Measurements from ENCODE around the gene EPOP. TPM values are rescaled to one million over a fixed set of nuclear protein-coding genes. Genes with fewer than 3 reads are reported as not detected.

EPOP gene
- total and polyA plus RNA-seq, 2 of the 13 experiments (the other 11 are each of a cell fraction or from before 2014, with no cell fraction given) = 14.7 to 37.8 TPM

- TF ChIP-seq, protein P1, sequence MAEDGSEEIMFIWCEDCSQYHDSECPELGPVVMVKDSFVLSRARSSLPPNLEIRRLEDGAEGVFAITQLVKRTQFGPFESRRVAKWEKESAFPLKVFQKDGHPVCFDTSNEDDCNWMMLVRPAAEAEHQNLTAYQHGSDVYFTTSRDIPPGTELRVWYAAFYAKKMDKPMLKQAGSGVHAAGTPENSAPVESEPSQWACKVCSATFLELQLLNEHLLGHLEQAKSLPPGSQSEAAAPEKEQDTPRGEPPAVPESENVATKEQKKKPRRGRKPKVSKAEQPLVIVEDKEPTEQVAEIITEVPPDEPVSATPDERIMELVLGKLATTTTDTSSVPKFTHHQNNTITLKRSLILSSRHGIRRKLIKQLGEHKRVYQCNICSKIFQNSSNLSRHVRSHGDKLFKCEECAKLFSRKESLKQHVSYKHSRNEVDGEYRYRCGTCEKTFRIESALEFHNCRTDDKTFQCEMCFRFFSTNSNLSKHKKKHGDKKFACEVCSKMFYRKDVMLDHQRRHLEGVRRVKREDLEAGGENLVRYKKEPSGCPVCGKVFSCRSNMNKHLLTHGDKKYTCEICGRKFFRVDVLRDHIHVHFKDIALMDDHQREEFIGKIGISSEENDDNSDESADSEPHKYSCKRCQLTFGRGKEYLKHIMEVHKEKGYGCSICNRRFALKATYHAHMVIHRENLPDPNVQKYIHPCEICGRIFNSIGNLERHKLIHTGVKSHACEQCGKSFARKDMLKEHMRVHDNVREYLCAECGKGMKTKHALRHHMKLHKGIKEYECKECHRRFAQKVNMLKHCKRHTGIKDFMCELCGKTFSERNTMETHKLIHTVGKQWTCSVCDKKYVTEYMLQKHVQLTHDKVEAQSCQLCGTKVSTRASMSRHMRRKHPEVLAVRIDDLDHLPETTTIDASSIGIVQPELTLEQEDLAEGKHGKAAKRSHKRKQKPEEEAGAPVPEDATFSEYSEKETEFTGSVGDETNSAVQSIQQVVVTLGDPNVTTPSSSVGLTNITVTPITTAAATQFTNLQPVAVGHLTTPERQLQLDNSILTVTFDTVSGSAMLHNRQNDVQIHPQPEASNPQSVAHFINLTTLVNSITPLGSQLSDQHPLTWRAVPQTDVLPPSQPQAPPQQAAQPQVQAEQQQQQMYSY (CRISPR knock-in tag; IDR thresholded peaks at IDR 0.05) = peak; percentile 69
- TF ChIP-seq SUZ12 (IDR thresholded peaks at IDR 0.05; ENCODE audit: low read depth, low read length) (no peak), IKZF4 (CRISPR knock-in tag; IDR thresholded peaks at IDR 0.05; ENCODE audit: borderline replicate concordance, low read depth, not compliant biosample characterization) (peak; percentile 98), ZNF503 (CRISPR knock-in tag; IDR thresholded peaks at IDR 0.05) (0 out of 2 replicates have a peak, but pooled peaks have one; percentile 52), ZBTB8A (CRISPR knock-in tag; IDR thresholded peaks at IDR 0.05; ENCODE audit: borderline replicate concordance, low read depth) (0 out of 2 replicates have a peak, but pooled peaks have one; percentile 20), RFX3 (CRISPR knock-in tag; IDR thresholded peaks at IDR 0.05) (0 out of 2 replicates have a peak, but pooled peaks have one; percentile 9), ZNF101 (CRISPR knock-in tag; IDR thresholded peaks at IDR 0.05; ENCODE audit: borderline replicate concordance, low read depth) (no peak), AGO1 (IDR thresholded peaks at IDR 0.05; ENCODE audit: low read depth, low read length, poor library complexity, severe bottlenecking) (peak; percentile 57), FOXK2 (IDR thresholded peaks at IDR 0.05) (no peak), MLLT10 (CRISPR knock-in tag; IDR thresholded peaks at IDR 0.05) (no peak), HNRNPL (IDR thresholded peaks at IDR 0.05; ENCODE audit: low read depth, low read length) (peak; percentile 9; the same call in 1 of the 2 replicates), POLR2A (IDR thresholded peaks at IDR 0.05; ENCODE audit: insufficient read depth in 1 of 2, low read depth in 2 of 2, low read length in 2 of 2) (peak; percentile 69 to 88), AKAP8 (CRISPR knock-in tag; IDR thresholded peaks at IDR 0.05) (peak; percentile 92), ZNF382 (CRISPR knock-in tag; IDR thresholded peaks at IDR 0.05; ENCODE audit: borderline replicate concordance) (no peak), PAWR (CRISPR knock-in tag; IDR thresholded peaks at IDR 0.05; ENCODE audit: borderline replicate concordance) (no peak)
- TF ChIP-seq, protein P2, sequence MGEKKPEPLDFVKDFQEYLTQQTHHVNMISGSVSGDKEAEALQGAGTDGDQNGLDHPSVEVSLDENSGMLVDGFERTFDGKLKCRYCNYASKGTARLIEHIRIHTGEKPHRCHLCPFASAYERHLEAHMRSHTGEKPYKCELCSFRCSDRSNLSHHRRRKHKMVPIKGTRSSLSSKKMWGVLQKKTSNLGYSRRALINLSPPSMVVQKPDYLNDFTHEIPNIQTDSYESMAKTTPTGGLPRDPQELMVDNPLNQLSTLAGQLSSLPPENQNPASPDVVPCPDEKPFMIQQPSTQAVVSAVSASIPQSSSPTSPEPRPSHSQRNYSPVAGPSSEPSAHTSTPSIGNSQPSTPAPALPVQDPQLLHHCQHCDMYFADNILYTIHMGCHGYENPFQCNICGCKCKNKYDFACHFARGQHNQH (CRISPR knock-in tag; IDR thresholded peaks at IDR 0.05) = peak; percentile 86
- TF ChIP-seq, protein P3, sequence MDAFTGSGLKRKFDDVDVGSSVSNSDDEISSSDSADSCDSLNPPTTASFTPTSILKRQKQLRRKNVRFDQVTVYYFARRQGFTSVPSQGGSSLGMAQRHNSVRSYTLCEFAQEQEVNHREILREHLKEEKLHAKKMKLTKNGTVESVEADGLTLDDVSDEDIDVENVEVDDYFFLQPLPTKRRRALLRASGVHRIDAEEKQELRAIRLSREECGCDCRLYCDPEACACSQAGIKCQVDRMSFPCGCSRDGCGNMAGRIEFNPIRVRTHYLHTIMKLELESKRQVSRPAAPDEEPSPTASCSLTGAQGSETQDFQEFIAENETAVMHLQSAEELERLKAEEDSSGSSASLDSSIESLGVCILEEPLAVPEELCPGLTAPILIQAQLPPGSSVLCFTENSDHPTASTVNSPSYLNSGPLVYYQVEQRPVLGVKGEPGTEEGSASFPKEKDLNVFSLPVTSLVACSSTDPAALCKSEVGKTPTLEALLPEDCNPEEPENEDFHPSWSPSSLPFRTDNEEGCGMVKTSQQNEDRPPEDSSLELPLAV (CRISPR knock-in tag; conservative IDR thresholded peaks at IDR 0.05; ENCODE audit: low read depth) = no peak
- TF ChIP-seq, protein P4, sequence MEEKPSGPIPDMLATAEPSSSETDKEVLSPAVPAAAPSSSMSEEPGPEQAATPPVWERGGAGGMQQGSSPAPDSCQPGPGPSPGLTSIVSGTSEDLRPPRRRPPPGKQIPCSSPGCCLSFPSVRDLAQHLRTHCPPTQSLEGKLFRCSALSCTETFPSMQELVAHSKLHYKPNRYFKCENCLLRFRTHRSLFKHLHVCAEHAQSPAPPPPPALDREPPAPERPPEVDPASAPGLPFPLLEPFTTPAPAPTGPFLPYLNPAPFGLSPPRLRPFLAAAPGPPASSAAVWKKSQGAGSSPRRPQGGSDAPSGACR (CRISPR knock-in tag; IDR thresholded peaks at IDR 0.05) = peak; percentile 79; the same call in 1 of the 2 replicates
Measured at GRCh38 chr17:38674749-38675615, at the start of gene EPOP (continued).
